ENCODE measurements around the gene GAPDHS. TPM values are rescaled to one million over a fixed set of nuclear protein-coding genes. Genes with fewer than 3 reads are reported as not detected.

The GAPDHS gene
- total RNA-seq, 1 experiment from 2014 or later = not detected

GRCh38 chr19:35509018-35509652, 24.1 kb upstream of the GAPDHS start:
- in situ Hi-C loops (cut with HindIII; ENCODE audit: low pct_unique_long_range_greater_than_20kb, low sequenced_read_pairs) = no loop called here
- Histone ChIP-seq H3K4me3 (ENCODE audit: low read depth in 2 of 2, low read length in 2 of 2) (peak overlapping the region in 1 of 2 experiments; percentile 62; a peak in 2 of 4 replicates), H3K9me3 (ENCODE audit: control insufficient read depth, insufficient read depth, low read depth, low read length) (no peaks in the 10 kb centered on the region), H3K4me1 (ENCODE audit: control insufficient read depth, insufficient read depth, low read length) (peaks cover 9% of the 10 kb centered on the region; the same call in 1 of the 2 replicates), H3K36me3 (ENCODE audit: control insufficient read depth, insufficient read depth, low read length) (no peaks in the 10 kb centered on the region; the same call in 1 of the 2 replicates), H3K27me3 (ENCODE audit: control insufficient read depth, insufficient read depth, low read length) (peaks cover 20% of the 10 kb centered on the region), H3K27ac (ENCODE audit: low read length) (no peak overlapping the region)
- no TSS peak for BruUV-seq (replicated peaks)
- no peak for DNase-seq (ENCODE audit: low read depth, low spot score)
- ATAC-seq = no peak
- TF ChIP-seq SIN3A (IDR thresholded peaks at IDR 0.05; ENCODE audit: borderline replicate concordance, insufficient read depth, low read depth, low read length) = no peak
- TF ChIP-seq POLR2AphosphoS5 (IDR thresholded peaks at IDR 0.05; ENCODE audit: low read depth, low read length) = no peak
- TF ChIP-seq, protein P1, sequence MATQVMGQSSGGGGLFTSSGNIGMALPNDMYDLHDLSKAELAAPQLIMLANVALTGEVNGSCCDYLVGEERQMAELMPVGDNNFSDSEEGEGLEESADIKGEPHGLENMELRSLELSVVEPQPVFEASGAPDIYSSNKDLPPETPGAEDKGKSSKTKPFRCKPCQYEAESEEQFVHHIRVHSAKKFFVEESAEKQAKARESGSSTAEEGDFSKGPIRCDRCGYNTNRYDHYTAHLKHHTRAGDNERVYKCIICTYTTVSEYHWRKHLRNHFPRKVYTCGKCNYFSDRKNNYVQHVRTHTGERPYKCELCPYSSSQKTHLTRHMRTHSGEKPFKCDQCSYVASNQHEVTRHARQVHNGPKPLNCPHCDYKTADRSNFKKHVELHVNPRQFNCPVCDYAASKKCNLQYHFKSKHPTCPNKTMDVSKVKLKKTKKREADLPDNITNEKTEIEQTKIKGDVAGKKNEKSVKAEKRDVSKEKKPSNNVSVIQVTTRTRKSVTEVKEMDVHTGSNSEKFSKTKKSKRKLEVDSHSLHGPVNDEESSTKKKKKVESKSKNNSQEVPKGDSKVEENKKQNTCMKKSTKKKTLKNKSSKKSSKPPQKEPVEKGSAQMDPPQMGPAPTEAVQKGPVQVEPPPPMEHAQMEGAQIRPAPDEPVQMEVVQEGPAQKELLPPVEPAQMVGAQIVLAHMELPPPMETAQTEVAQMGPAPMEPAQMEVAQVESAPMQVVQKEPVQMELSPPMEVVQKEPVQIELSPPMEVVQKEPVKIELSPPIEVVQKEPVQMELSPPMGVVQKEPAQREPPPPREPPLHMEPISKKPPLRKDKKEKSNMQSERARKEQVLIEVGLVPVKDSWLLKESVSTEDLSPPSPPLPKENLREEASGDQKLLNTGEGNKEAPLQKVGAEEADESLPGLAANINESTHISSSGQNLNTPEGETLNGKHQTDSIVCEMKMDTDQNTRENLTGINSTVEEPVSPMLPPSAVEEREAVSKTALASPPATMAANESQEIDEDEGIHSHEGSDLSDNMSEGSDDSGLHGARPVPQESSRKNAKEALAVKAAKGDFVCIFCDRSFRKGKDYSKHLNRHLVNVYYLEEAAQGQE (IDR thresholded peaks at IDR 0.05; ENCODE audit: insufficient read depth in 1 of 2, low read depth in 2 of 2, low read length in 1 of 2) = no peak
- TF ChIP-seq TCF7L2 (IDR thresholded peaks at IDR 0.05; ENCODE audit: low read depth, low read length) = no peak
- TF ChIP-seq, protein P2, sequence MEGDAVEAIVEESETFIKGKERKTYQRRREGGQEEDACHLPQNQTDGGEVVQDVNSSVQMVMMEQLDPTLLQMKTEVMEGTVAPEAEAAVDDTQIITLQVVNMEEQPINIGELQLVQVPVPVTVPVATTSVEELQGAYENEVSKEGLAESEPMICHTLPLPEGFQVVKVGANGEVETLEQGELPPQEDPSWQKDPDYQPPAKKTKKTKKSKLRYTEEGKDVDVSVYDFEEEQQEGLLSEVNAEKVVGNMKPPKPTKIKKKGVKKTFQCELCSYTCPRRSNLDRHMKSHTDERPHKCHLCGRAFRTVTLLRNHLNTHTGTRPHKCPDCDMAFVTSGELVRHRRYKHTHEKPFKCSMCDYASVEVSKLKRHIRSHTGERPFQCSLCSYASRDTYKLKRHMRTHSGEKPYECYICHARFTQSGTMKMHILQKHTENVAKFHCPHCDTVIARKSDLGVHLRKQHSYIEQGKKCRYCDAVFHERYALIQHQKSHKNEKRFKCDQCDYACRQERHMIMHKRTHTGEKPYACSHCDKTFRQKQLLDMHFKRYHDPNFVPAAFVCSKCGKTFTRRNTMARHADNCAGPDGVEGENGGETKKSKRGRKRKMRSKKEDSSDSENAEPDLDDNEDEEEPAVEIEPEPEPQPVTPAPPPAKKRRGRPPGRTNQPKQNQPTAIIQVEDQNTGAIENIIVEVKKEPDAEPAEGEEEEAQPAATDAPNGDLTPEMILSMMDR (IDR thresholded peaks at IDR 0.05) = no peak
- CTCF ChIA-PET = interaction anchor here (1.0 to 1.1 kb wide), 2 partner anchors 11 to 14 kb away, joined by 3 read pairs; no protein-coding TSS in a partner anchor
- POLR2A ChIA-PET = no interaction called here
- intact Hi-C loops (cut with micrococcal nuclease; ENCODE audit: unreplicated experiment) = no loop called here

GRCh38 chr19:35509861-35510625, 23.2 kb upstream of the GAPDHS start:
- peak overlapping the region; percentile 36 to 62 for H3K4me3 ChIP-seq (ENCODE audit: low read depth in 2 of 2, low read length in 2 of 2)
- in situ Hi-C loops (cut with HindIII; ENCODE audit: low pct_unique_long_range_greater_than_20kb, low sequenced_read_pairs) (no loop called here), intact Hi-C loops (cut with micrococcal nuclease; ENCODE audit: unreplicated experiment) (no loop called here)
- H3K36me3 ChIP-seq (ENCODE audit: control insufficient read depth, insufficient read depth, low read length) = no peaks in the 10 kb centered on the region; the same call in 1 of the 2 replicates
- ChIA-PET CTCF (interaction anchor here (0.5 to 1.1 kb wide), 6 partner anchors 10 to 454 kb away, joined by 3 to 9 read pairs (median 4); no protein-coding TSS in a partner anchor), POLR2A (no interaction called here)
- DNase-seq (ENCODE audit: low read depth, low spot score) (peak; percentile 42), ATAC-seq (peak; percentile 90)
- TF ChIP-seq, protein P2 (IDR thresholded peaks at IDR 0.05) = peak; percentile 99
- TF ChIP-seq TCF7L2 (IDR thresholded peaks at IDR 0.05; ENCODE audit: low read depth, low read length) = no peak
- H3K27me3 ChIP-seq (ENCODE audit: control insufficient read depth, insufficient read depth, low read length) = peaks cover 20% of the 10 kb centered on the region
- H3K27ac ChIP-seq (ENCODE audit: low read length) = 0 out of 2 replicates have a peak overlapping the region, but pooled peaks have one; percentile 40
- peaks cover 10% of the 10 kb centered on the region; the same call in 1 of the 2 replicates for H3K4me1 ChIP-seq (ENCODE audit: control insufficient read depth, insufficient read depth, low read length)
- no TSS peak for BruUV-seq (replicated peaks)
- H3K9me3 ChIP-seq (ENCODE audit: control insufficient read depth, insufficient read depth, low read depth, low read length) = no peaks in the 10 kb centered on the region

All from Panc1 (cell line).